Upper lobe of left lung (tissue), 4 donors: ENCODE data around the gene CFAP58.

Experiments used
- CTCF ChIP-seq, 6 experiments: fragments of 450-650 bp in 4 of 6; fragments of 200-600 bp in 2 of 6; sonication (generic) in 2 of 6; IDR thresholded peaks; one replicate each; pipeline ENCODE4 v1.5.1; 2016 to 2019; ENCODE audit warnings: antibody characterized with exemption in 6 of 6
- POLR2AphosphoS5 ChIP-seq, 2 donors: sonication (generic); formaldehyde crosslinking; IDR thresholded peaks; one replicate each; pipeline ENCODE4 v1.5.1; 2017; ENCODE audit warnings: antibody characterized with exemption in 2 of 2

DNA sequence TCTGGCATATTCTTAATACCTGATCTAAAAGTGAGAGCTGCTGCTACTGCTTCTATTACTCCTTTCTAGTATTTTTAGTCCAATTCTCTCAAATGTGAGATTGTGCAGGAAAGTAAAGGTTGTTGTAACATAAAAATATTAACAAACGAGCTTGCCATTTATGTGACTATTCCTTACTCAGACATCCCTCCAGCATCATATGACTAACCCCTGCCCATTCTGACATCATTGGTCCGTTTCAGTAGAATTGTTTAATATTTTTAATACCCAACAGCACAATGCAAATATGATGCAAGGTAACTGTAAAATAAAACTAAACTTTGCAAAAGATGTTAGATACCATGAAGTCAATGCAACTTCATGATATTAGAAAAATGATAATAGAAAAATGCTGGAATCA, 83.6 kb downstream of the CFAP58 start:
- TF ChIP-seq CTCF (IDR thresholded peaks at IDR 0.05), result no peak
- no peak for TF ChIP-seq POLR2AphosphoS5 (IDR thresholded peaks at IDR 0.05)
